Neuronal stem cell (in vitro differentiated cells): Measurements from ENCODE around the gene CHKA.
A peak's percentile ranks its signal among the peaks of the same experiment; 100 is the strongest.

Source experiments
- DNase-seq: peaks from one replicate; pipeline ENCODE4 v3.0.0-alpha.2; 2013; ENCODE audit warnings: low spot score
- H2AFZ ChIP-seq: one replicate; pipeline ENCODE4 v1.6.1; 2013; ENCODE audit warnings: mild to moderate bottlenecking, low read length, inconsistent platforms
- H2AK5ac ChIP-seq: 2 replicates; pipeline ENCODE4 v1.6.1; 2013; ENCODE audit warnings: low read depth, mild to moderate bottlenecking, inconsistent platforms, low read length, moderate library complexity, mixed read lengths
- H2BK120ac ChIP-seq: 2 replicates; pipeline ENCODE4 v1.6.1; 2013; ENCODE audit warnings: low read depth, mild to moderate bottlenecking, inconsistent platforms, low read length, moderate library complexity, mixed read lengths
- H2BK12ac ChIP-seq: one replicate; pipeline ENCODE4 v1.6.1; 2013; ENCODE audit warnings: low read length, inconsistent platforms
- H2BK15ac ChIP-seq: 2 replicates; pipeline ENCODE4 v1.6.1; 2013; ENCODE audit warnings: mild to moderate bottlenecking, low read length, inconsistent platforms, mixed read lengths
- H2BK5ac ChIP-seq: one replicate; pipeline ENCODE4 v1.6.1; 2013; ENCODE audit warnings: inconsistent platforms, mild to moderate bottlenecking, low read length, moderate library complexity
- H3K14ac ChIP-seq: one replicate; pipeline ENCODE4 v1.6.1; 2013; ENCODE audit warnings: low read length, inconsistent platforms
- H3K18ac ChIP-seq: 2 replicates; pipeline ENCODE4 v1.6.1; 2013; ENCODE audit warnings: low read length, inconsistent platforms
- H3K23ac ChIP-seq: 2 replicates; pipeline ENCODE4 v1.6.1; 2013; ENCODE audit warnings: low read depth, mild to moderate bottlenecking, mixed read lengths, low read length, inconsistent platforms; ENCODE audit not compliant: poor library complexity
- H3K27ac ChIP-seq: replicated peaks from 3 replicates; pipeline ENCODE4 v1.5.1; 2013; ENCODE audit warnings: low read length, inconsistent platforms
- H3K27me3 ChIP-seq, 3 experiments: 2 replicates each; pipeline ENCODE4 v1.6.1; 2013; ENCODE audit warnings: low read length in 3 of 3, mild to moderate bottlenecking in 2 of 3, inconsistent platforms in 1 of 3, low read depth in 1 of 3, mixed read lengths in 1 of 3, moderate library complexity in 1 of 3; ENCODE audit not compliant: control insufficient read depth in 3 of 3, insufficient read depth in 3 of 3
- H3K36me3 ChIP-seq, 2 donors: replicated peaks in 1 of 2; 2 replicates each; pipeline ENCODE4 v1.6.1; 2013; ENCODE audit warnings: low read length in 2 of 2; ENCODE audit not compliant: control insufficient read depth in 2 of 2, insufficient read depth in 2 of 2
- H3K4ac ChIP-seq: 2 replicates; pipeline ENCODE4 v1.6.1; 2013; ENCODE audit warnings: inconsistent platforms, mild to moderate bottlenecking, low read length, moderate library complexity
- H3K4me1 ChIP-seq, 2 donors: 1 replicate in 1 of 2; 2 replicates in 1 of 2; pipeline ENCODE4 v1.6.1; 2013; ENCODE audit warnings: low read length in 2 of 2, low read depth in 1 of 2; ENCODE audit not compliant: control insufficient read depth in 2 of 2, insufficient read depth in 1 of 2
- H3K4me2 ChIP-seq: one replicate; pipeline ENCODE4 v1.6.1; 2013; ENCODE audit warnings: mild to moderate bottlenecking, low read length, inconsistent platforms; ENCODE audit not compliant: insufficient read depth, poor library complexity, severe bottlenecking
- H3K4me3 ChIP-seq, 2 donors: 2 replicates each; pipeline ENCODE4 v1.5.1; 2013; ENCODE audit warnings: low read length in 2 of 2, mild to moderate bottlenecking in 2 of 2, inconsistent platforms in 1 of 2, moderate library complexity in 1 of 2
- H3K79me1 ChIP-seq: one replicate; pipeline ENCODE4 v1.6.1; 2013; ENCODE audit warnings: low read depth, mild to moderate bottlenecking, inconsistent platforms, low read length, moderate library complexity
- H3K9ac ChIP-seq: one replicate; pipeline ENCODE4 v1.6.1; 2013; ENCODE audit warnings: mild to moderate bottlenecking, low read depth, low read length, inconsistent platforms; ENCODE audit not compliant: poor library complexity
- H3K9me3 ChIP-seq, 2 donors: replicated peaks in 1 of 2; 2 replicates each; pipeline versions ENCODE3 to v1.6.1; 2013; ENCODE audit warnings: low read length in 2 of 2, mild to moderate bottlenecking in 2 of 2, inconsistent platforms in 1 of 2, low read depth in 1 of 2, mixed read lengths in 1 of 2, moderate library complexity in 1 of 2; ENCODE audit not compliant: control insufficient read depth in 2 of 2, insufficient read depth in 1 of 2
- H4K8ac ChIP-seq: one replicate; pipeline ENCODE4 v1.6.1; 2013; ENCODE audit warnings: low read depth, mild to moderate bottlenecking, inconsistent platforms, low read length, moderate library complexity
- H4K91ac ChIP-seq: one replicate; pipeline ENCODE4 v1.6.1; 2013; ENCODE audit warnings: low read length, low read depth, mild to moderate bottlenecking, inconsistent platforms; ENCODE audit not compliant: poor library complexity
- WGBS, 2 donors: extraction: QIAGEN DNeasy Blood & Tissue Kit; methylation state at CpG; one replicate each; pipeline ENCODE4 v1.1.7; 2013; ENCODE audit warnings: missing lambda C conversion rate in 2 of 2, mixed read lengths in 1 of 2; ENCODE audit not compliant: insufficient read length in 2 of 2, insufficient replicate concordance in 1 of 2; ENCODE audit errors: extremely low coverage in 2 of 2; 5-methylcytosine and 5-hydroxymethylcytosine counted together

Gene CHKA

GRCh38 chr11:68148071-68148805 lies 27.1 kb upstream of the CHKA start:
- no peak overlapping the region for H3K4me2 ChIP-seq
- no CpG with 5 or more reads among the region's 18 CpGs for WGBS, 2 donors
- no peak overlapping the region for H4K91ac ChIP-seq
- no peak overlapping the region for H2AFZ ChIP-seq
- H3K27ac ChIP-seq: no peak overlapping the region
- H4K8ac ChIP-seq: peak overlapping the region; percentile 4
- no peaks in the 10 kb centered on the region for H3K36me3 ChIP-seq
- peaks cover 1% of the 10 kb centered on the region for H3K79me1 ChIP-seq
- peak overlapping the region; percentile 18 for H3K9ac ChIP-seq
- peaks cover 0 to 5% (median 0%) of the 10 kb centered on the region in 3 experiments for H3K27me3 ChIP-seq
- no peak overlapping the region for H2BK15ac ChIP-seq
- H2BK5ac ChIP-seq: peak overlapping the region; percentile 62
- peak overlapping the region; percentile 19 for H3K4ac ChIP-seq
- H3K18ac ChIP-seq: peak overlapping the region; percentile 15
- peaks cover 0 to 7% of the 10 kb centered on the region in 2 donors for H3K4me1 ChIP-seq
- no peak overlapping the region for H3K23ac ChIP-seq
- H2BK120ac ChIP-seq: no peak overlapping the region
- DNase-seq: no peak
- peak overlapping the region; percentile 32 for H2AK5ac ChIP-seq
- H3K4me3 ChIP-seq: no peak overlapping the region
- H3K9me3 ChIP-seq: no peaks in the 10 kb centered on the region
- H2BK12ac ChIP-seq: no peak overlapping the region
- no peak overlapping the region for H3K14ac ChIP-seq

DNA sequence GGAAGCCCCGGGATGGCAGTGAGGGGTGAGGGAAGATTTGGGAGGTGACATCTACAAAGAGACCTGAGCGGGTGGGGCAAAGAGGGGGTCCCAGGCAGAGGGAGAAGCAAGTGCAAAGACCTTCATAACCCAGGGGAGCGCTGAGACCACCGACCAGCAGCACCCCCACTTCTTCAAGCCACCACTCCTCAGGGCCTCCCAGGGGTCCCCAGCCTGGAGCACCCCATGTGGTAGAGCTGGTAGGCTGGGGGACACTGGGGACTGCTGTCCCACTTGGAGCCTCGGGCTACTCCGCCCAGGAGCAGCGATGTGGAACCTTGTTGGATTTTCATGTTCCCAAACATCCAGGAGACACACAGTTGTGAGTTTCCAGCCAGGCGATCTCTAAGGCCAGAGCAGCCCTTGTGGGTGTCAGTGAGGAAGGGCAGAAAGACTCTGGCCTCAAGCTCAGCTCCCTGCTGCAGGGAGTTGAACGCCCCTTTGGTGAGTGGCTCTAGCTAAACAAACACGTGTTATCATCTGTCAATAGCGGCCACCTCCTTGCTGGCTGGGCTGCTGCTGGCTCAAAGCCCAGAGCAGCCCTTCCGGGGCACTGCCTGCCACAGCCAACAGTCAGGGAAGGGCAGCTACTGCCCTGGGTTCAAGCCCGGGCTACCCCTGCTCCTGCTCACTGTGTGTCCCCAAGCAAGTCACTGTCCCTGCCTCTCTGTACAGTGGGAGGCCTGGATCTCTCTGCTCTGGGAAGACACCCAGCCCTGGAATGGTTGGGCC lies 25.7 kb upstream of the CHKA start:
- H3K4me2 ChIP-seq: no peak overlapping the region
- peak overlapping the region; percentile 70 for H2AFZ ChIP-seq
- no peak overlapping the region for H4K91ac ChIP-seq
- no peak overlapping the region for H3K14ac ChIP-seq
- H3K4me3 ChIP-seq: no peak overlapping the region
- peaks cover 0 to 7% of the 10 kb centered on the region in 2 donors for H3K4me1 ChIP-seq
- no peak overlapping the region for H3K27ac ChIP-seq
- no peak for DNase-seq
- H3K27me3 ChIP-seq: peaks cover 0 to 11% (median 0%) of the 10 kb centered on the region in 3 experiments
- no peaks in the 10 kb centered on the region for H3K36me3 ChIP-seq
- peak overlapping the region; percentile 30 for H3K9ac ChIP-seq
- H3K9me3 ChIP-seq: no peaks in the 10 kb centered on the region
- no CpG with 5 or more reads among the region's 13 CpGs for WGBS, 2 donors
- H2BK15ac ChIP-seq: no peak overlapping the region
- H2BK5ac ChIP-seq: peak overlapping the region; percentile 57
- peak overlapping the region; percentile 86 for H2AK5ac ChIP-seq
- H3K79me1 ChIP-seq: peaks cover 1% of the 10 kb centered on the region
- H2BK120ac ChIP-seq: no peak overlapping the region
- no peak overlapping the region for H2BK12ac ChIP-seq
- no peak overlapping the region for H4K8ac ChIP-seq
- H3K23ac ChIP-seq: peak overlapping the region; percentile 47
- H3K18ac ChIP-seq: peak overlapping the region; percentile 80
- H3K4ac ChIP-seq: no peak overlapping the region

DNA sequence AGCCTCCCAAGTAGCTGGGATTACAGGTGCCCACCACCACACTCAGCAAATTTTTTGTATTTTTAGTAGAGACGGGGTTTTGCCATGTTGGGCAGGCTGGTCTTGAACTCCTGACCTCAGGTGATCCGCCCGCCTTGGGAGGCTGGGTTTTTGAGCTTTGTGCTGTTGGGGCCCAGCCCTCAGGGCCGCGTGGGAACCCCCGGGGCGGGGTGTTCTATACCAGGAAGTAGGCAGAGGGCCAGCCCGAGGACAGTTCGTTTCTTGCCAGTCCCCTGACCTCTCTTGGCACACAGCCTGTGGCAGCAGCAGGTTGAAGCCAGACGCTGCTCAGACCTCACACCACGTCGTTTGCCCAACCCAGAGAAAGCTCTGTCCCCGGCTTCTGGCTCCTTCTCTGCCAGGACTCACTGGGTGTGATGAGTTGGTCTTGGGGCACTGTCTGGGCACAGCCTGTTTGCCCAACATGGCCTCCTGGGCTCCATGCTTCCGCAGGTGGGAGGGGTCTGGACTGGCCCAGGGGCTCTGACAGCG lies 24.9 kb upstream of the CHKA start:
- no peak overlapping the region for H2BK12ac ChIP-seq
- no peak overlapping the region for H3K4me3 ChIP-seq
- no peak overlapping the region for H3K27ac ChIP-seq
- no peak overlapping the region for H3K23ac ChIP-seq
- no peak overlapping the region for H4K91ac ChIP-seq
- WGBS, 2 donors: no CpG with 5 or more reads among the region's 15 CpGs
- H2BK5ac ChIP-seq: no peak overlapping the region
- H4K8ac ChIP-seq: no peak overlapping the region
- H3K9ac ChIP-seq: no peak overlapping the region
- peaks cover 0 to 7% of the 10 kb centered on the region in 2 donors for H3K4me1 ChIP-seq
- no peak for DNase-seq
- H3K14ac ChIP-seq: no peak overlapping the region
- H3K9me3 ChIP-seq: no peaks in the 10 kb centered on the region
- H3K79me1 ChIP-seq: peaks cover 1% of the 10 kb centered on the region
- H3K27me3 ChIP-seq: peaks cover 0 to 12% (median 0%) of the 10 kb centered on the region in 3 experiments
- peak overlapping the region; percentile 48 for H3K18ac ChIP-seq
- H2BK15ac ChIP-seq: no peak overlapping the region
- H2AFZ ChIP-seq: no peak overlapping the region
- H3K4me2 ChIP-seq: no peak overlapping the region
- no peaks in the 10 kb centered on the region for H3K36me3 ChIP-seq
- no peak overlapping the region for H2AK5ac ChIP-seq
- H3K4ac ChIP-seq: no peak overlapping the region
- H2BK120ac ChIP-seq: no peak overlapping the region
